DOHH2 (cell line): ENCODE results near the gene SMIM17.

Source experiments
- H3F3A ChIP-seq: fragments of 200-600 bp; sonication (generic), shearing (Covaris generic); 2 replicates; pipeline ENCODE4 v1.6.0; 2016; ENCODE audit warnings: antibody characterized with exemption, mild to moderate bottlenecking; ENCODE audit not compliant: control insufficient read depth, insufficient read depth
- H3K27ac ChIP-seq: fragments of 200-600 bp; sonication (generic); 2 replicates; pipeline ENCODE4 v1.5.1; 2014; ENCODE audit warnings: low read depth, mild to moderate bottlenecking, low read length, moderate library complexity
- H3K27me3 ChIP-seq: fragments of 200-600 bp; sonication (generic); 2 replicates; pipeline ENCODE4 v1.6.1; 2014; ENCODE audit warnings: mild to moderate bottlenecking, low read length, mixed read lengths; ENCODE audit not compliant: control insufficient read depth
- H3K36me3 ChIP-seq: fragments of 200-600 bp; sonication (generic); 2 replicates; pipeline ENCODE4 v1.6.1; 2014; ENCODE audit warnings: mild to moderate bottlenecking, low read length, moderate library complexity, mixed read lengths; ENCODE audit not compliant: control insufficient read depth
- H3K4me1 ChIP-seq: fragments of 200-600 bp; sonication (generic); 2 replicates; pipeline ENCODE4 v1.6.1; 2014; ENCODE audit warnings: mild to moderate bottlenecking, low read length, mixed read lengths; ENCODE audit not compliant: control insufficient read depth
- H3K4me2 ChIP-seq: fragments of 200-600 bp; sonication (generic); 2 replicates; pipeline ENCODE4 v1.6.0; 2014; ENCODE audit warnings: mild to moderate bottlenecking, low read length, moderate library complexity
- H3K4me3 ChIP-seq: fragments of 200-600 bp; sonication (generic); 2 replicates; pipeline ENCODE4 v1.5.1; 2014; ENCODE audit warnings: mild to moderate bottlenecking, low read length, mixed read lengths
- H3K79me2 ChIP-seq: fragments of 200-600 bp; sonication (generic); 2 replicates; pipeline ENCODE4 v1.6.1; 2014; ENCODE audit warnings: mild to moderate bottlenecking, low read length, mixed read lengths; ENCODE audit not compliant: control insufficient read depth
- H3K9me2 ChIP-seq: fragments of 200-600 bp; sonication (generic); replicated peaks from 2 replicates; pipeline ENCODE4 v1.6.1; 2014; ENCODE audit warnings: mild to moderate bottlenecking, low read length, mixed read lengths; ENCODE audit not compliant: control insufficient read depth
- H3K9me3 ChIP-seq: fragments of 200-600 bp; sonication (generic); 2 replicates; pipeline ENCODE4 v1.6.1; 2014; ENCODE audit warnings: antibody characterized with exemption, low read length, mixed read lengths; ENCODE audit not compliant: control insufficient read depth, insufficient read depth
- H4K20me1 ChIP-seq: fragments of 200-600 bp; sonication (generic); 2 replicates; pipeline ENCODE4 v1.6.0; 2014; ENCODE audit warnings: low read depth, mild to moderate bottlenecking, antibody characterized with exemption, low read length, moderate library complexity; ENCODE audit not compliant: control insufficient read depth, insufficient read depth
- CTCF ChIP-seq: fragments of 200-600 bp; sonication (generic); IDR thresholded peaks from one replicate; pipeline ENCODE4 v1.5.1; 2014; ENCODE audit warnings: antibody characterized with exemption, mild to moderate bottlenecking, low read depth, low read length; ENCODE audit not compliant: poor library complexity, severe bottlenecking
- EZH2phosphoT487 ChIP-seq: fragments of 200-600 bp; sonication (generic); IDR thresholded peaks from 2 replicates; pipeline ENCODE4 v1.6.1; 2017; ENCODE audit warnings: borderline replicate concordance, mild to moderate bottlenecking, antibody characterized with exemption, low read length, moderate library complexity, mixed read lengths

SMIM17 gene

GRCh38 chr19:56603829-56604228 lies 39.1 kb upstream of the SMIM17 start:
- Histone ChIP-seq H3K27me3 (no peaks in the 10 kb centered on the region), H3K79me2 (no peaks in the 10 kb centered on the region; the same call in 1 of the 2 replicates), H3K4me2 (no peak overlapping the region), H3K9me2 (no peaks in the 10 kb centered on the region), H3F3A (no peaks in the 10 kb centered on the region), H3K4me3 (no peak overlapping the region), H3K36me3 (peaks cover 11% of the 10 kb centered on the region), H3K4me1 (no peaks in the 10 kb centered on the region), H3K9me3 (peaks cover 21% of the 10 kb centered on the region; the same call in 1 of the 2 replicates), H3K27ac (no peak overlapping the region), H4K20me1 (no peaks in the 10 kb centered on the region)
- TF ChIP-seq EZH2phosphoT487 (no peak), CTCF (no peak)

- Histone ChIP-seq H3K4me2 (no peak overlapping the region), H3K4me3 (no peak overlapping the region), H3K27me3 (no peaks in the 10 kb centered on the region), H3K9me3 (peaks cover 19% of the 10 kb centered on the region; the same call in 1 of the 2 replicates), H3K79me2 (no peaks in the 10 kb centered on the region), H3K9me2 (no peaks in the 10 kb centered on the region), H4K20me1 (no peaks in the 10 kb centered on the region), H3K4me1 (no peaks in the 10 kb centered on the region), H3K36me3 (no peaks in the 10 kb centered on the region), H3F3A (no peaks in the 10 kb centered on the region), H3K27ac (no peak overlapping the region)
- TF ChIP-seq CTCF (no peak), EZH2phosphoT487 (no peak)
Observed at GRCh38 chr19:56608274-56608964, 34.5 kb upstream of the SMIM17 start.

- H3K36me3 ChIP-seq = no peaks in the 10 kb centered on the region
- H3K27me3 ChIP-seq = no peaks in the 10 kb centered on the region
- no peaks in the 10 kb centered on the region for H3F3A ChIP-seq
- H3K4me3 ChIP-seq = no peak overlapping the region
- H3K4me1 ChIP-seq = no peaks in the 10 kb centered on the region
- H3K27ac ChIP-seq = no peak overlapping the region
- H3K79me2 ChIP-seq = no peaks in the 10 kb centered on the region
- no peaks in the 10 kb centered on the region for H3K9me2 ChIP-seq
- H3K9me3 ChIP-seq = peaks cover 17% of the 10 kb centered on the region; the same call in 1 of the 2 replicates
- H4K20me1 ChIP-seq = no peaks in the 10 kb centered on the region
- TF ChIP-seq EZH2phosphoT487 = no peak
- TF ChIP-seq CTCF = no peak
- H3K4me2 ChIP-seq = no peak overlapping the region
Observed at GRCh38 chr19:56611288-56611687, 31.7 kb upstream of the SMIM17 start.
